ENCODE measurements around the gene SLC36A4.
"Not testable (repeated sequence)": the region's sequence is repeated elsewhere in the genome, so short reads cannot be mapped to it uniquely, and the experiment has no call there.

Gene SLC36A4

DNA sequence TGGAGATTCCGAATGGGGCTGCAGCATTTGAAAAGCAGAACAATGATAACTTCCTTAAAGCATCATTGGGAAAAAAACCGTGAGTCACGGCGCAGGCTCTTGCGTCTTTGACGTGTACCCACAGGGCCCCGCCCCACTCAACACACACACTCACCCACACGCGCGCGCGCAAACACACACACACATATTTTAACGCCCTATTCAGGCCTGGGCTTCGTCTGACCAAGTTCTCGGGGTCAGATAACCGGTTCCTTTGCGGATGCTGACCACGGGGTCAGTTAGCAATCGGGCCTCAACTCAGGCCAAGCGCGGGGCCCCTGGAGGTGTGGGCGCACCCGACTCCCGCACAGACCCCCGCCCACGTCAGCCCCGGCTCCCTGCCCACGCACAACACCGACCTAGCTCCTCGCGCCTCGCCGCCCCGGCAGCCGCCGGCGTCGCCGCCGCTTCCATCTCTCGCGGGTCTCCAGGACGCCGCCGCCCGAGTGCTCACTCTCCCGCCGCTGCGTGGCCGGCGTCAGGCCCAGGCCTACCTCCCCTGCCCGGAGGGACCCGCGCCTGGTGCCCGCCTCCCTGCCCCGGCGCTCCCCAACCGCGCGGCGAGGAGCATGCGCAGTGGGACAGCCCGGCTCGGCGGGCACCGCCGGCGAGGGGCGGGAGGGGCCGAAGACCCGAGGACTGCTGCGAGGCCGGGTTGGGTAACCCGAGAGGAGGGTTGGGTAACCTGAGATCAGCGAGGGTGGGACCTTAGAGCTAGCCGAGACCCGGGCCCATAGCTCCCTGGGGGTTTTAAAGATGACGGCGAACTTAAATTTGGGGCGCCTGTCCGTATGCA, at the start of gene SLC36A4:
Gene SLC36A4, minus strand, starts transcription at position 612 of the 835 bp plus-strand sequence. Its CDS starts 159 bp downstream, at position 453.
- DNase-seq = peak; percentile 91

DNA sequence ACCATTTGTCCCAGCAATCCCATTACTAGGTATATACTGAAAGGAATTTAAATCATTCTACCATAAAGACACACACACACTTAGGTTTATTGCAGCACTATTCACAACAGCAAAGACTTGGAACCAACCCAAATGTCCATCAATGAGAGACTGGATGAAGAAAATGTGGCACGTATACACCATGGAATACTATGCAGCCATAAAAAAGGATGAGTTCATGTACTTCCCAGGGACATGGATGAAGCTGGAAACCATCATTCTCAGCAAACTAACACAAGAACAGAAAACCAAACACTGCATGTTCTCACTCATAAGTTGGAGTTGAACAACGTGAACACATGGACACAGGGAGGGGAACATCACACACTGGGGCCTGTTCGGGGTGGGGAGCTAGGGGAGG, 49.0 kb upstream of the SLC36A4 start:
- DNase-seq = not testable (repeated sequence)

GRCh38 chr11:93244018-93244417, 46.2 kb upstream of the SLC36A4 start:
- DNase-seq = no peak

DNA sequence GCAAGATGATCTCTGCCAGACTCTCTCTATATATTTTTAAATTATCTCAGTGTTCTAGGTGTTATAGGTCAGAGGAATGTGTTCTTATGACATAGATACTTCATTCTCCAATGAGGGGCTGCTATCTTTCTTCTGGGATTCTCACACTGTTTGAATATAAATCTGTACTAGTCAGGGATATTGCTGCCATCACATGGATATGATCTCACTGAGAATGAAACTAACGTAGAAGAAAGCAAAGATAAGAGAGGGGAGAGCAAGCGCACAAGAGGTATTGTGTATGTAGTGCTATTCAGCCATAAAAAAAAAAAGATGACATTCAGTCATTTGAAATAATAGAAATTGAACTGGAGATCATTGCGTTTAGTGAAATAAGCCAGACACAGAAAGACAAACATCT, 42.2 kb upstream of the SLC36A4 start:
- no peak for DNase-seq

DNA sequence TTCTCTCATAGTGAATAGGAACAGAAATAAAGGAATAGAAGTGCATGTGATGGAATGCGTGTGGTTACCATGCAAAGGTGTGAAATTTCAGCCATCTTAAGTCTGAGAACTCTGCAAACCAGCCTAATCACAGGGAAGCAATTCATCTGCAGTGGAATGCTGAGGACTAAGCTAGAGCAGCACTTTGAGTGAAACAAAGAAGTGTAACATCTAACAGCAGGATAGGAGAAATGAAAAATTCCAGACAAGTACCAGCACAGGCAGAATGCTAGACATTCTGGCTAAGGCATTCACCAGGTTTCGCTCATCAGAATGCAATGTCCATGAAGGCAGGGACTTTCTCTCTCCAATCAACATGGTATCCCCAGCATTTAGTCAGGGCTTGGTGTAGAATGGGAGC, 41.2 kb upstream of the SLC36A4 start:
- no peak for DNase-seq

GRCh38 chr11:93236741-93237675, 39.2 kb upstream of the SLC36A4 start:
- no peak for DNase-seq

GRCh38 chr11:93234602-93235207, 36.9 kb upstream of the SLC36A4 start:
- DNase-seq = peak; percentile 66

DNA sequence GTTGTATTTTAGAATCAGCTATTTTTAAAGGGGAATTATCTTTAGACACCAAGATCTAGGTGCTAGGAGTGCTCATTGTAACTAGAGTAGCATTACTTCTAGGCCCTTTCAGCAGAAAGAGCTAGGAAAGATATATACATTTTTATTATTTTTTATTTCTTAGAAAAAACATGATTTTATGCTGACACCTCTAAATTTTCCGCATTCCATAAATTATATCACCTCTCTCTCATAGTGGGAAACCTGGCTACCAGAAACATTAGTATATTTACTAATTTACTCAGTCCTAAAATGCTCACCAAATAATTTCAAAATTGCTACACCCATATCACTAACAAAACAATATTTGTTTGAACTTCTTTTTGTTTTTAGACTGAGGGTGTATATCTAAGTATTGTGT, 32.1 kb upstream of the SLC36A4 start:
- DNase-seq = no peak

GRCh38 chr11:93225662-93226061, 27.9 kb upstream of the SLC36A4 start:
- no peak for DNase-seq

DNA sequence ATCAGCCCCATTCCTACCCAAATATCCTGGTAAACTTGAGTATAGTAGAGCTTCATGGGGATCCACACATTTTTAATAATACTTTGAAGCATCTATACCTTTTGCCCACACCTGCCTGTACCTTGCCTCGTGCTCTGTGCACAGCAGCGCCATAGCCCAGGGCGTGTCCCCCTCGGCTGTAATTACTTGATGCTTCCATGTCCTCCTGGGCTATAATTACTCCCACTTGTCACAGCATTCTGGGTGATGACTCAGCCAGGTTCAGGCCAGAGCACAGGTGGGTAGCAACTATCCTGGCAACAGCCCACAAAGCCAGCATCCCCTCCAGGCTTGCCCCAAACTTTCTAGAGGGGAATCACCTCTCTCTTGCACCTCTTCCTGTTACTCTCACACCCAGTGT, 23.7 kb upstream of the SLC36A4 start:
- DNase-seq = no peak

GRCh38 chr11:93220078-93220477, 22.3 kb upstream of the SLC36A4 start:
- no peak for DNase-seq

GRCh38 chr11:93219440-93219839, 21.6 kb upstream of the SLC36A4 start:
- no peak for DNase-seq

- DNase-seq = no peak
Measured at GRCh38 chr11:93216511-93217101, 18.8 kb upstream of the SLC36A4 start.

- no peak for DNase-seq
Measured at GRCh38 chr11:93213622-93214021, 15.8 kb upstream of the SLC36A4 start.

DNA sequence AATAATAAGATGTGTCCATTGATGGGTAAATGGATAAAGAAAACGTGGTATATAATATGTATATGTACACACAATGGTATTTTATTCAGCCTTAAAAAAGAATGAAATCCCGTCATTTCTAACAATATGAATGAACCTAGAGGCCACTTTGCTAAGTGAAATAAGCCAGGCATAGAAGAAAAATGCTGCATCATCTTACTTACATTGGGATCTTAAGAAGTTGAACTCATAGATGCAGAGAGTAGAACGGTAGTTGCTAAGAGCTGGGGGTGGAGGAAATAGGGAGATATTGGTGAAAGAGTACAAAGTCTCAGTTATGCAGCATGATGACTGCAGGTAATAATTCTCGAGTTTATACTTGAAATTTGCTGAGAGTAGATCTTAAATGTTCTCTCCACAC, 14.3 kb upstream of the SLC36A4 start:
- DNase-seq = no peak

DNA sequence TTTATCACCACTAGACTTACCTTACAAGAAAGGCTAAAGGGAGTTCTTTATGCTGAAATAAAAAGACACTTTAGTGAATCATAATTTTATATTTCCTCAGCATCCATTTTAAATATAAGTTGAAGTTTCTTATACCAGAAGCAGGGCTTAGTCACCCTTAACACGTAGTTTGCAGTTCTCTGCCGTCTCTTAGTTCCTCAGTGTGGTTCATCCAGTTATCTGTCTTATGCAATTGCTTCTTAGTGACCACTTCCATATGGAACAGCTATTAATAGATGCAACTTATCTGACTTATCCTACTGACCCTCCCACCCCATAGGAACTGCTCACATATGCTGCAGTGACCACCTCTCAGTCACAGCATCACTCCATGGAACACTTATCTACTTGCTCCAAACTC, 11.7 kb upstream of the SLC36A4 start:
- no peak for DNase-seq

DNA sequence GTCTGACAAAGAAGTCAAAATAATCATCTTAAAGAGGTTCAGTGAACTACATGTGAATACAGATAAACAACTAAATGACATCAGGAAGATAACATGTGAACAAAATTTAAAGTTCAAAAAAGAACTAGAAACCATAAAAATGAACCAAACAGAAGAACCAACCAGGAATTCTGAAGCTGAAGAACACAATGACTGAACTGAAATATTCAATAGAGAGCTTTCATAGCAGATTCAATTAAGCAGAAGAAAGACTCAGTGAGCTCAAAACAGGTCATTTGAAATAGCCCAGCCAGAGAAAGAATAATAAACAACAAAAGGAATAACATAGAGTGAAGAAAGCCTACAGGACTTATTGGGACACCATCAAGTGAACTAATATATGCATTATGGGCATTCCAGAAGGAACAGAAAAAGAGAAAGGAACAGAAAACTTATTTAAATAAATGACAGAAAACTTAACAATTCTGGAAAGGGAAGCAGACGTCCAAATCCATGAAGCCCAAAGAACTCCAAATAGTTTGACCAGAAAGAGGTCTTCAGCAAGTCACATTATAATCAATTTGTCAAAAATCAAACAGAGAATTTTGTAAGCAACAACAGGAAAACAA, 11.0 kb upstream of the SLC36A4 start:
- no peak for DNase-seq

DNA sequence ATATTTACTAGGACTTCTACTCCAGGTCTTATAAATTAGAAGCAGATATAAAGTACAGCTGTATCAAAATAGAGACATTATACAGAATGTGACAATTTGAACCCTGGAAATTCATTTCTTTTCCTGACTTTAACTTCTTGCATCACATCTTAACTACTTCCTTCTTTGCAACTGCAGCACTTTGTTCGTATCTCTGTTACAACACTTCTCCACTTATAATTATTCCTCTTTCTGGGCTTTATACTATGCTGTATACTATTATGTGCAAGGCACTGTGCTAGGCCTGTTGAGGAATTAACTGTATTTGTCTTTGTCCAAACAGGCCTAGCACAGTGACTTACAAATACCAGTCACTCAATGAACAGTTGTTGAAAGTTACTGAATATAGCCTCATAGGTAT, 1.8 kb upstream of the SLC36A4 start:
- DNase-seq = no peak

DNA sequence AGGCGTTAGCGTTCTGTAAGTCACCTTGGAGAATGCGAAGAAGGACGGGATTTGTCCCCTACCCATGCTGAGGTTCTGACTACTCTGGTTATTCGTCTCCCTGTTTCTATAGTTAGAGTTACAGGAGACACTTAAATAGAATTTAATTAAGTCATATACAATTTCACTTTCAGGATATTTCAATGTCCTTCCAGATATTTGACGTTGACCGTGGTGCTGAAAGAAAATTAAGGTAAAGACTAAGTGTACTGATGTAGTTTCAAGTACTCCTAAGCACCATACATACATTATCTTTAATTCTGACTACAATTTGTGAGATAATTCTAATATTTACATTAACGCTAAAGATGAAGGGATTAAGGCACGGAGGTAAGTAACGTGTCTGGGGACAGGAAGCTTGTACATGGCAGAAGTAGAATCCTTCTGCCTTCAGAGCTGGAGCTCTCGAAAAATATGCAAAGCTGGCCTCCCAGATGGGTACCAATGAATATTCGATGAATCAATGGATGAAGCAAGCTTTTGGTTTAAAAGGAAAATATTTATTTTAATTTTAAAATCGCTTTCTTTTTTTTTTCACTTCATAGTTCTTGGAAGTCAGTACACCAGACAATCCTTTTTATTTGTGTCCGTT, 539 bp upstream of the SLC36A4 start:
- DNase-seq = no peak

- DNase-seq = no peak
Measured at GRCh38 chr11:93196816-93197379, 893 bp downstream of the SLC36A4 start.

- DNase-seq = no peak
Measured at GRCh38 chr11:93194673-93195291, 3.0 kb downstream of the SLC36A4 start.

All from CD4-positive, alpha-beta T cell treated with Interleukin-6 for 4 hours (primary cell).